K562 (cell line): ENCODE data around the gene AP2A2. TPM values are rescaled to one million over a fixed set of nuclear protein-coding genes. Genes with fewer than 3 reads are reported as not detected.

Source experiments
- ATAC-seq: fragments of 200-7000 bp; cut with Tn5 transposase; 3 replicates; pipeline ENCODE4 v1.9.1; 2020; ENCODE audit warnings: moderate library complexity
- BruUV-seq: library from RNA; stranded (reverse); fragments of 400-500 nt; replicated peaks from 2 replicates; lab custom pipeline; 2021; lab: Mats Ljungman, UMichigan
- CTCF ChIA-PET: fragments of 300-600 bp; formaldehyde crosslinking; extraction: SDS; loops from one replicate; lab custom pipeline; 2021; ENCODE audit warnings: low intra/inter-chr PET ratio; lab: Yijun Ruan, JAX
- POLR2A ChIA-PET: fragments of 300-600, 350-650 bp; sonication (Branson Sonifier 250); formaldehyde crosslinking; extraction: SDS; loops from one replicate; lab custom pipeline; 2021; ENCODE audit warnings: antibody characterized with exemption, inconsistent platforms; lab: Yijun Ruan, JAX
- DNase-seq, 4 experiments: peaks; one replicate each; pipeline versions ENCODE4 v3.0.0 to v3.0.0-alpha.2; 2011 to 2018; ENCODE audit warnings: low spot score in 3 of 4, mixed read lengths in 3 of 4; ENCODE audit errors: extremely low read depth in 1 of 4
- FAIRE-seq: peaks from 2 replicates; lab custom pipeline; 2011; peaks lifted over from hg19 to GRCh38; lab: Jason Lieb, UNC
- H2AFZ ChIP-seq: 2 replicates; pipeline ENCODE4 v1.6.0; 2011; ENCODE audit warnings: low read depth, low read length, control low read depth, inconsistent platforms
- H3K27ac ChIP-seq: fragments of 200-600 bp; 3 replicates; pipeline ENCODE4 v1.8.0; 2011; ENCODE audit warnings: low read depth, mild to moderate bottlenecking, control low read depth, inconsistent platforms, low read length, moderate library complexity, mixed read lengths; ENCODE audit errors: extremely low read depth
- H3K27me3 ChIP-seq, 2 experiments: fragments of 300-600 bp in 1 of 2; 2 replicates in 1 of 2; 3 replicates in 1 of 2; pipeline versions ENCODE4 v1.6.0 to v1.8.0; 2011; ENCODE audit warnings: inconsistent platforms in 2 of 2, low read length in 2 of 2, mild to moderate bottlenecking in 1 of 2, mixed read lengths in 1 of 2, moderate library complexity in 1 of 2; ENCODE audit not compliant: control insufficient read depth in 2 of 2, insufficient read depth in 2 of 2
- H3K36me3 ChIP-seq: fragments of 300-600 bp; 3 replicates; pipeline ENCODE4 v1.8.0; 2011; ENCODE audit warnings: mild to moderate bottlenecking, low read length, inconsistent platforms; ENCODE audit not compliant: control insufficient read depth, insufficient read depth
- H3K4me1 ChIP-seq, 2 experiments: fragments of 200-600 bp in 1 of 2; replicated peaks in 1 of 2; 2 replicates in 1 of 2; 3 replicates in 1 of 2; pipeline versions ENCODE4 v1.5.1 to v1.8.0; 2011; ENCODE audit warnings: inconsistent platforms in 2 of 2, low read length in 2 of 2, mild to moderate bottlenecking in 1 of 2, mixed read lengths in 1 of 2, moderate library complexity in 1 of 2; ENCODE audit not compliant: control insufficient read depth in 2 of 2, insufficient read depth in 2 of 2
- H3K4me2 ChIP-seq: 2 replicates; pipeline ENCODE4 v1.6.1; 2011; ENCODE audit warnings: low read length, control low read depth, inconsistent platforms, mixed read lengths; ENCODE audit not compliant: insufficient read depth
- H3K4me3 ChIP-seq: fragments of 200-600 bp; sonication (generic), shearing (Covaris generic); 2 replicates; pipeline ENCODE4 v1.5.1; 2016; ENCODE audit warnings: control low read depth, inconsistent platforms
- H3K79me2 ChIP-seq: fragments of 200-600 bp; 3 replicates; pipeline ENCODE4 v1.8.0; 2011; ENCODE audit warnings: low read length, inconsistent platforms; ENCODE audit not compliant: control insufficient read depth, insufficient read depth
- H3K9ac ChIP-seq, 2 experiments: 2 replicates each; pipeline versions ENCODE4 v1.6.0 to v1.6.1; 2011; ENCODE audit warnings: low read depth in 2 of 2, low read length in 2 of 2, control low read depth in 1 of 2, inconsistent platforms in 1 of 2, mild to moderate bottlenecking in 1 of 2, mixed read lengths in 1 of 2; ENCODE audit not compliant: insufficient read depth in 1 of 2
- H3K9me1 ChIP-seq: one replicate; pipeline ENCODE4 v1.6.0; 2011; ENCODE audit warnings: inconsistent platforms, mild to moderate bottlenecking, low read length, moderate library complexity; ENCODE audit not compliant: control insufficient read depth, insufficient read depth
- H3K9me3 ChIP-seq: replicated peaks from 2 replicates; pipeline ENCODE4 v1.5.1; 2011; ENCODE audit warnings: low read depth, low read length, inconsistent platforms; ENCODE audit not compliant: control insufficient read depth, insufficient read depth
- H4K20me1 ChIP-seq: replicated peaks from 2 replicates; pipeline ENCODE4 v1.6.1; 2011; ENCODE audit warnings: low read length, inconsistent platforms, mixed read lengths; ENCODE audit not compliant: control insufficient read depth, insufficient read depth
- ARID3A ChIP-seq: IDR thresholded peaks from 2 replicates; pipeline ENCODE4 v1.6.1; 2012; ENCODE audit warnings: low read depth, low read length, improper control_type of control experiment, borderline replicate concordance
- C11orf30 ChIP-seq: fragments of 450-650 bp; IDR thresholded peaks from 2 replicates; pipeline ENCODE4 v1.6.1; 2016; ENCODE audit warnings: low read depth, mild to moderate bottlenecking
- CEBPG ChIP-seq, 3 experiments: fragments of 200-800 bp in 1 of 3; sonication (Bioruptor generic) in 1 of 3; sonication (generic) in 1 of 3; formaldehyde crosslinking in 1 of 3; IDR thresholded peaks in 2 of 3; conservative IDR thresholded peaks in 1 of 3; 2 replicates each; pipeline versions ENCODE4 v1.6.1 to v1.8.0; 2016 to 2022; ENCODE audit warnings: missing compliant biosample characterization in 2 of 3, missing genetic modification characterization in 2 of 3, mild to moderate bottlenecking in 1 of 3, missing genetic modification reagents in 1 of 3
- CREB5 ChIP-seq: fragments of 250-450 bp; sonication (Bioruptor Pico); IDR thresholded peaks from 2 replicates; pipeline ENCODE4 v1.5.0; 2020; ENCODE audit warnings: mild to moderate bottlenecking
- NR2C2 ChIP-seq, 2 experiments: fragments of 200-800 bp in 1 of 2; sonication (Bioruptor generic) in 1 of 2; sonication (generic) in 1 of 2; formaldehyde crosslinking in 1 of 2; IDR thresholded peaks; 2 replicates each; pipeline versions ENCODE4 v1.6.1 to v1.8.0; 2016 to 2022; ENCODE audit warnings: mild to moderate bottlenecking in 1 of 2, missing compliant biosample characterization in 1 of 2, missing genetic modification characterization in 1 of 2, missing genetic modification reagents in 1 of 2
- PBX2 ChIP-seq, 2 experiments: IDR thresholded peaks in 1 of 2; conservative IDR thresholded peaks in 1 of 2; 2 replicates each; pipeline ENCODE4 v1.6.1; 2016; ENCODE audit warnings: low read depth in 2 of 2, mild to moderate bottlenecking in 1 of 2, missing compliant biosample characterization in 1 of 2, missing genetic modification characterization in 1 of 2, moderate library complexity in 1 of 2
- SREBF1 ChIP-seq: fragments of 150-350 bp; IDR thresholded peaks from 2 replicates; pipeline ENCODE4 v1.6.1; 2014; ENCODE audit warnings: antibody characterized with exemption, low read depth, low read length, borderline replicate concordance
- XRCC4 ChIP-seq: IDR thresholded peaks from one replicate; pipeline ENCODE4 v1.6.1; 2011; ENCODE audit not compliant: insufficient read depth, insufficient read length; ENCODE audit errors: extremely low read depth
- ZNF24 ChIP-seq: fragments of 450-650 bp; IDR thresholded peaks from 2 replicates; pipeline ENCODE4 v1.6.1; 2016
- ZNF408 ChIP-seq: fragments of 250-450 bp; sonication (Bioruptor Pico); IDR thresholded peaks from 2 replicates; pipeline ENCODE4 v1.4.0; 2020; ENCODE audit warnings: low read depth, mild to moderate bottlenecking, moderate library complexity
- WGBS: fragments of 100-300 bp; shearing (Covaris generic); methylation state at CpG from one replicate; pipeline ENCODE4 v1.1.6; 2016; ENCODE audit warnings: low coverage, mixed read lengths; ENCODE audit not compliant: insufficient coverage; ENCODE audit errors: missing lambda C conversion rate; 5-methylcytosine and 5-hydroxymethylcytosine counted together
- in situ Hi-C: fragments of 300-500 bp; cut with MboI; formaldehyde crosslinking; loops from 4 replicates; pipeline ENCODE4 v1.15.0; 2018; ENCODE audit warnings: inconsistent platforms, mixed read lengths
- intact Hi-C: fragments of 100-400 bp; cut with micrococcal nuclease; formaldehyde crosslinking; loops from 2 replicates; pipeline ENCODE4 v1.14.2; 2022
- polyA plus RNA-seq, 8 experiments: library from polyadenylated mRNA; depleted of rRNA in 4 of 8; stranded (reverse) in 5 of 8; unstranded in 3 of 8; fragments of >200 nt; fragmentation: Nextera tagmentation in 2 of 8; fragmentation: Illumina TruSeq in 1 of 8; extraction: Ambion mirVana in 2 of 8; extraction: Trizol in 1 of 8; gene quantifications; 2 replicates each; pipeline versions ENCODE4 v1.2.1 to v1.2.3, GENCODE V29; 2011 to 2014; ENCODE audit warnings: inconsistent platforms in 1 of 8, missing spikeins in 1 of 8
- total RNA-seq, 7 experiments: library from RNA; depleted of rRNA in 6 of 7; stranded (reverse); fragments of >200 nt in 6 of 7; fragmentation: Illumina TruSeq in 2 of 7; extraction: Trizol in 2 of 7; gene quantifications; 2 replicates each; pipeline versions ENCODE4 v1.2.1 to v1.2.3, GENCODE V29; 2011 to 2021; ENCODE audit warnings: low replicate concordance in 1 of 7

Gene AP2A2
- total and polyA plus RNA-seq, 9 of the 15 experiments (the other 6 are each of a cell fraction or from before 2014, with no cell fraction given) = 0.69 to 41.7 (median 15.2) TPM

GRCh38 chr11:991711-992307 lies 66.1 kb downstream of the AP2A2 start:
- intact Hi-C loops = no loop called here
- Histone ChIP-seq H3K4me2 (no peak overlapping the region), H3K79me2 (no peaks in the 10 kb centered on the region), H3K9me1 (no peaks in the 10 kb centered on the region), H3K9me3 (no peaks in the 10 kb centered on the region), H3K9ac (no peak overlapping the region), H4K20me1 (no peaks in the 10 kb centered on the region), H3K4me1 (peaks cover 0 to 19% of the 10 kb centered on the region in 2 experiments; a peak in 3 of 5 replicates), H3K27me3 (no peaks in the 10 kb centered on the region), H3K27ac (no peak overlapping the region), H3K36me3 (peaks cover 52% of the 10 kb centered on the region; the same call in 2 of the 3 replicates), H3K4me3 (no peak overlapping the region), H2AFZ (no peak overlapping the region)
- WGBS = 84% methylated on average over 17 of the region's 24 CpGs
- BruUV-seq = no TSS peak
- in situ Hi-C loops = no loop called here
- ChIA-PET POLR2A (no interaction called here), CTCF (no interaction called here)
- FAIRE-seq = no peak
- no peak for ATAC-seq
- DNase-seq = no peak
- TF ChIP-seq C11orf30 (no peak), CREB5 (CRISPR knock-in tag) (no peak), NR2C2 (CRISPR knock-in tag; IDR thresholded peaks at IDR 0.05) (no peak), NR2C2 (tag; IDR thresholded peaks at IDR 0.05) (no peak), ZNF24 (no peak), PBX2 (CRISPR knock-in tag; IDR thresholded peaks at IDR 0.05; ENCODE audit: low read depth) (no peak), PBX2 (tag; conservative IDR thresholded peaks at IDR 0.05; ENCODE audit: low read depth) (no peak), SREBF1 (no peak), XRCC4 (no peak), ZNF408 (CRISPR knock-in tag) (no peak), ARID3A (no peak), CEBPG (CRISPR knock-in tag; IDR thresholded peaks at IDR 0.05) (no peak), CEBPG (tag; conservative IDR thresholded peaks at IDR 0.05 in 1 of 2, IDR thresholded peaks at IDR 0.05 in 1 of 2) (no peak)
